ENCODE measurements around the gene AGAP5.
"Not testable (repeated sequence)": the region's sequence is repeated elsewhere in the genome, so short reads cannot be mapped to it uniquely, and the experiment has no call there.

AGAP5 gene

GRCh38 chr10:73723516-73723915 lies 25.6 kb upstream of the AGAP5 start:
- no peak for TF ChIP-seq CTCF (conservative IDR thresholded peaks at IDR 0.05; ENCODE audit: low read depth, low read length)
- DNase-seq (ENCODE audit: low read depth) = no peak
- no peak overlapping the region for H3K4me3 ChIP-seq (ENCODE audit: low read depth, low read length)

GRCh38 chr10:73720561-73720960 lies 22.7 kb upstream of the AGAP5 start:
- not testable (repeated sequence) for H3K4me3 ChIP-seq (ENCODE audit: low read depth, low read length)
- DNase-seq (ENCODE audit: low read depth) = peak; percentile 79

GRCh38 chr10:73717556-73717955 lies 19.6 kb upstream of the AGAP5 start:
- no peak for DNase-seq (ENCODE audit: low read depth)
- no peak for TF ChIP-seq CTCF (conservative IDR thresholded peaks at IDR 0.05; ENCODE audit: low read depth, low read length)
- H3K4me3 ChIP-seq (ENCODE audit: low read depth, low read length) = no peak overlapping the region

GRCh38 chr10:73716251-73716650 lies 18.3 kb upstream of the AGAP5 start:
- DNase-seq (ENCODE audit: low read depth) = no peak
- H3K4me3 ChIP-seq (ENCODE audit: low read depth, low read length) = no peak overlapping the region
- no peak for TF ChIP-seq CTCF (conservative IDR thresholded peaks at IDR 0.05; ENCODE audit: low read depth, low read length)

GRCh38 chr10:73715179-73716156 lies 17.6 kb upstream of the AGAP5 start:
- H3K4me3 ChIP-seq (ENCODE audit: low read depth, low read length); DNase-seq (ENCODE audit: low read depth): not testable (repeated sequence)

- DNase-seq (ENCODE audit: low read depth); H3K4me3 ChIP-seq (ENCODE audit: low read depth, low read length): not testable (repeated sequence)
Observed at GRCh38 chr10:73714483-73714882, 16.6 kb upstream of the AGAP5 start.

GRCh38 chr10:73713912-73714311 lies 16.0 kb upstream of the AGAP5 start:
- peak; percentile 43 for DNase-seq (ENCODE audit: low read depth)
- not testable (repeated sequence) for H3K4me3 ChIP-seq (ENCODE audit: low read depth, low read length)

- not testable (repeated sequence) for DNase-seq (ENCODE audit: low read depth); H3K4me3 ChIP-seq (ENCODE audit: low read depth, low read length)
Observed at GRCh38 chr10:73711683-73712082, 13.8 kb upstream of the AGAP5 start.

GRCh38 chr10:73708122-73708521 lies 10.2 kb upstream of the AGAP5 start:
- not testable (repeated sequence) for H3K4me3 ChIP-seq (ENCODE audit: low read depth, low read length); DNase-seq (ENCODE audit: low read depth)

GRCh38 chr10:73707628-73708027 lies 9.7 kb upstream of the AGAP5 start:
- not testable (repeated sequence) for DNase-seq (ENCODE audit: low read depth); H3K4me3 ChIP-seq (ENCODE audit: low read depth, low read length)

- peak; percentile 8 for DNase-seq (ENCODE audit: low read depth)
- not testable (repeated sequence) for H3K4me3 ChIP-seq (ENCODE audit: low read depth, low read length)
Observed at GRCh38 chr10:73706488-73706887, 8.6 kb upstream of the AGAP5 start.

GRCh38 chr10:73705506-73706072 lies 7.7 kb upstream of the AGAP5 start:
- not testable (repeated sequence) for DNase-seq (ENCODE audit: low read depth); H3K4me3 ChIP-seq (ENCODE audit: low read depth, low read length)

GRCh38 chr10:73703924-73704323 lies 6.0 kb upstream of the AGAP5 start:
- not testable (repeated sequence) for H3K4me3 ChIP-seq (ENCODE audit: low read depth, low read length); DNase-seq (ENCODE audit: low read depth)

GRCh38 chr10:73698819-73699218 lies 910 bp upstream of the AGAP5 start:
- H3K4me3 ChIP-seq (ENCODE audit: low read depth, low read length); DNase-seq (ENCODE audit: low read depth): not testable (repeated sequence)

GRCh38 chr10:73695302-73695701 lies 2.6 kb downstream of the AGAP5 start:
- H3K4me3 ChIP-seq (ENCODE audit: low read depth, low read length) = not testable (repeated sequence)
- DNase-seq (ENCODE audit: low read depth) = peak; percentile 35

GRCh38 chr10:73690755-73691154 lies 7.2 kb downstream of the AGAP5 start:
- not testable (repeated sequence) for DNase-seq (ENCODE audit: low read depth); H3K4me3 ChIP-seq (ENCODE audit: low read depth, low read length)
